ENCODE measurements around the gene ATRN. TPM values are rescaled to one million over a fixed set of nuclear protein-coding genes. Genes with fewer than 3 reads are reported as not detected.

ATRN gene
- total RNA-seq, 3 donors from 2014 or later (not counting 1 experiment from before 2014, with no cell fraction given): 16.1 to 21.8 (median 19.3) TPM

- intact Hi-C loops (cut with micrococcal nuclease): no loop called here
- WGBS (ENCODE audit: insufficient coverage): 100% methylated on average over 1 of the region's 1 CpG
- no peak overlapping the region for H3K27ac ChIP-seq (ENCODE audit: low read length)
- no peaks in the 10 kb centered on the region for H3K36me3 ChIP-seq (ENCODE audit: control insufficient read depth, insufficient read depth, low read length)
- H3K36me3 Mint-ChIP-seq: no peaks in the 10 kb centered on the region
- no peak overlapping the region for H3K4me3 ChIP-seq (ENCODE audit: low read length)
- TF ChIP-seq, protein P1, sequence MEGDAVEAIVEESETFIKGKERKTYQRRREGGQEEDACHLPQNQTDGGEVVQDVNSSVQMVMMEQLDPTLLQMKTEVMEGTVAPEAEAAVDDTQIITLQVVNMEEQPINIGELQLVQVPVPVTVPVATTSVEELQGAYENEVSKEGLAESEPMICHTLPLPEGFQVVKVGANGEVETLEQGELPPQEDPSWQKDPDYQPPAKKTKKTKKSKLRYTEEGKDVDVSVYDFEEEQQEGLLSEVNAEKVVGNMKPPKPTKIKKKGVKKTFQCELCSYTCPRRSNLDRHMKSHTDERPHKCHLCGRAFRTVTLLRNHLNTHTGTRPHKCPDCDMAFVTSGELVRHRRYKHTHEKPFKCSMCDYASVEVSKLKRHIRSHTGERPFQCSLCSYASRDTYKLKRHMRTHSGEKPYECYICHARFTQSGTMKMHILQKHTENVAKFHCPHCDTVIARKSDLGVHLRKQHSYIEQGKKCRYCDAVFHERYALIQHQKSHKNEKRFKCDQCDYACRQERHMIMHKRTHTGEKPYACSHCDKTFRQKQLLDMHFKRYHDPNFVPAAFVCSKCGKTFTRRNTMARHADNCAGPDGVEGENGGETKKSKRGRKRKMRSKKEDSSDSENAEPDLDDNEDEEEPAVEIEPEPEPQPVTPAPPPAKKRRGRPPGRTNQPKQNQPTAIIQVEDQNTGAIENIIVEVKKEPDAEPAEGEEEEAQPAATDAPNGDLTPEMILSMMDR (IDR thresholded peaks at IDR 0.05): no peak
- peaks cover 10 to 22% of the 10 kb centered on the region in 2 donors for H3K27me3 Mint-ChIP-seq (ENCODE audit: low read depth in 2 of 2)
- H3K27ac Mint-ChIP-seq: no peak overlapping the region
- H3K4me3 Mint-ChIP-seq: no peak overlapping the region
- H3K9me3 Mint-ChIP-seq: no peaks in the 10 kb centered on the region
- no peaks in the 10 kb centered on the region for H3K27me3 ChIP-seq (ENCODE audit: control insufficient read depth, insufficient read depth, low read length)
- no peaks in the 10 kb centered on the region for H3K4me1 Mint-ChIP-seq
- no peaks in the 10 kb centered on the region for H3K9me3 ChIP-seq (ENCODE audit: control insufficient read depth, insufficient read depth, low read length)
- H3K4me1 ChIP-seq (ENCODE audit: control insufficient read depth, insufficient read depth, low read length): no peaks in the 10 kb centered on the region
- ATAC-seq (no peak), DNase-seq (no peak)
Observed at GRCh38 chr20:3449319-3449718, 21.5 kb upstream of the ATRN start.

DNA sequence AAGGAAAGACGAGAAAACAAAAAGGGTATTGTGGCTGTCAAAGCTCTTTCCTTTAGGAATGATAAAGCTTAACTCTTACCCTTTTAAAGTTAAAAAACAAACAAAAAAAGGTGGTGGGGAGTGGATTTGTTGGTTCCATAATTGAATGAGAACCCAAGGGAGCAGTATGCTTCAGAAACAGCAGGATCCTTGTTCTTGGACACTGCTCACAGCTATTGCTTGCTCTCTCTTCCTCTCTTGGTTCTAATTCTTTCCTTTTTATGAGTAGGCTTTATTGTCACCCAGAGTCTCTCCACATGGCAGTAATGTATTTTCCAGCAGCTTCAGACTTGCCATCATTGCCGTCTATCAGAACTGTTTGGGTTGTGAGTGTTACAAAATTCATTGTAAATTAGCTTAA lies 18.7 kb upstream of the ATRN start:
- whole genome bisulfite sequencing (ENCODE audit: insufficient coverage): no CpG with 5 or more reads among the region's 2 CpGs
- H3K9me3 ChIP-seq (ENCODE audit: control insufficient read depth, insufficient read depth, low read length): no peaks in the 10 kb centered on the region
- H3K4me1 ChIP-seq (ENCODE audit: control insufficient read depth, insufficient read depth, low read length): no peaks in the 10 kb centered on the region
- intact Hi-C loops (cut with micrococcal nuclease): no loop called here
- DNase-seq: no peak
- H3K27ac Mint-ChIP-seq: no peak overlapping the region
- H3K9me3 Mint-ChIP-seq: no peaks in the 10 kb centered on the region
- no peaks in the 10 kb centered on the region for H3K36me3 ChIP-seq (ENCODE audit: control insufficient read depth, insufficient read depth, low read length)
- no peak overlapping the region for H3K4me3 ChIP-seq (ENCODE audit: low read length)
- no peak overlapping the region for H3K27ac ChIP-seq (ENCODE audit: low read length)
- no peaks in the 10 kb centered on the region for H3K4me1 Mint-ChIP-seq
- no peaks in the 10 kb centered on the region for H3K27me3 ChIP-seq (ENCODE audit: control insufficient read depth, insufficient read depth, low read length)
- H3K36me3 Mint-ChIP-seq: no peaks in the 10 kb centered on the region
- no peak for ATAC-seq
- TF ChIP-seq, protein P1 (IDR thresholded peaks at IDR 0.05): no peak
- H3K27me3 Mint-ChIP-seq (ENCODE audit: low read depth in 2 of 2): peaks cover 11 to 12% of the 10 kb centered on the region in 2 donors
- H3K4me3 Mint-ChIP-seq: no peak overlapping the region

GRCh38 chr20:3452690-3453089 lies 18.1 kb upstream of the ATRN start:
- Mint-ChIP-seq H3K27me3 (ENCODE audit: low read depth in 2 of 2) (peaks cover 11 to 12% of the 10 kb centered on the region in 2 donors), H3K4me3 (no peak overlapping the region), H3K36me3 (no peaks in the 10 kb centered on the region), H3K9me3 (no peaks in the 10 kb centered on the region), H3K4me1 (no peaks in the 10 kb centered on the region), H3K27ac (no peak overlapping the region)
- Histone ChIP-seq H3K36me3 (ENCODE audit: control insufficient read depth, insufficient read depth, low read length) (no peaks in the 10 kb centered on the region), H3K4me1 (ENCODE audit: control insufficient read depth, insufficient read depth, low read length) (no peaks in the 10 kb centered on the region), H3K4me3 (ENCODE audit: low read length) (no peak overlapping the region), H3K9me3 (ENCODE audit: control insufficient read depth, insufficient read depth, low read length) (no peaks in the 10 kb centered on the region), H3K27me3 (ENCODE audit: control insufficient read depth, insufficient read depth, low read length) (no peaks in the 10 kb centered on the region), H3K27ac (ENCODE audit: low read length) (no peak overlapping the region)
- TF ChIP-seq, protein P1 (IDR thresholded peaks at IDR 0.05): no peak
- intact Hi-C loops (cut with micrococcal nuclease): no loop called here
- no peak for ATAC-seq
- WGBS (ENCODE audit: insufficient coverage): 79% methylated on average over 2 of the region's 4 CpGs
- no peak for DNase-seq

DNA sequence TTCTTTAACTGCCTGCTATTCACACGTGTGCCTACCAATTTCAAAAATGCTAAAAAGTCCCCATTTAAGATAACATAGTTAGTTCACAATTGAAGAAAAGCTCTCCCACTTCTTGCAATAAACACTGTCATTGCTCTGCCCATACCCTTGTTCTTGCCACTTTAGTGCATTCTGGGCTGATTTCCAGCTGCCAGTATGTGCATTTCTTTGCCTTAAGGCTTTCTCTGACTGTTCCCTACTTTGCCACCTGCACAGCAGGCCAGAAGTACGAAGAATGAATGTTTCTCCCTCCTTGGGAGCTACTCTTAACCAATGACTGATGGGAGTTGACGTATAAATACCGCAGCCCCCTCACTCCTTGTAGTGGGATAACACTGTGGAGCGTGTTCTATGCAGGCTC lies 16.0 kb upstream of the ATRN start:
- Histone ChIP-seq H3K27ac (ENCODE audit: low read length) (no peak overlapping the region), H3K4me3 (ENCODE audit: low read length) (no peak overlapping the region), H3K4me1 (ENCODE audit: control insufficient read depth, insufficient read depth, low read length) (no peaks in the 10 kb centered on the region), H3K36me3 (ENCODE audit: control insufficient read depth, insufficient read depth, low read length) (no peaks in the 10 kb centered on the region), H3K9me3 (ENCODE audit: control insufficient read depth, insufficient read depth, low read length) (no peaks in the 10 kb centered on the region), H3K27me3 (ENCODE audit: control insufficient read depth, insufficient read depth, low read length) (no peaks in the 10 kb centered on the region)
- TF ChIP-seq, protein P1 (IDR thresholded peaks at IDR 0.05): no peak
- WGBS (ENCODE audit: insufficient coverage): 85% methylated on average over 5 of the region's 5 CpGs
- intact Hi-C loops (cut with micrococcal nuclease): no loop called here
- H3K27me3 Mint-ChIP-seq (ENCODE audit: low read depth in 2 of 2): peaks cover 11 to 12% of the 10 kb centered on the region in 2 donors
- no peak overlapping the region for H3K27ac Mint-ChIP-seq
- ATAC-seq (no peak), DNase-seq (no peak)
- H3K36me3 Mint-ChIP-seq: no peaks in the 10 kb centered on the region
- no peaks in the 10 kb centered on the region for H3K4me1 Mint-ChIP-seq
- no peak overlapping the region for H3K4me3 Mint-ChIP-seq
- no peaks in the 10 kb centered on the region for H3K9me3 Mint-ChIP-seq
